Endodermal cell (in vitro differentiated cells): ENCODE measurements around the gene SYNE3. TPM values are rescaled to one million over a fixed set of nuclear protein-coding genes. Genes with fewer than 3 reads are reported as not detected.

Experiments
- DNase-seq: peaks from one replicate; pipeline ENCODE4 v3.0.0-alpha.2; 2017
- H3K27ac ChIP-seq: 2 replicates; pipeline ENCODE4 v1.5.1; 2013; ENCODE audit warnings: mild to moderate bottlenecking, low read depth, low read length, moderate library complexity
- H3K27me3 ChIP-seq: 2 replicates; pipeline ENCODE4 v1.6.1; 2013; ENCODE audit warnings: mild to moderate bottlenecking, low read length, moderate library complexity; ENCODE audit not compliant: insufficient read depth, control insufficient read depth, poor library complexity, severe bottlenecking
- H3K36me3 ChIP-seq: 2 replicates; pipeline ENCODE4 v1.7.0; 2013; ENCODE audit warnings: mild to moderate bottlenecking, low read length, moderate library complexity; ENCODE audit not compliant: control insufficient read depth, insufficient read depth
- H3K4me1 ChIP-seq: one replicate; pipeline ENCODE4 v1.7.0; 2013; ENCODE audit warnings: low read length; ENCODE audit not compliant: control insufficient read depth, insufficient read depth
- H3K4me3 ChIP-seq: 2 replicates; pipeline ENCODE4 v1.5.1; 2013; ENCODE audit warnings: mild to moderate bottlenecking, low read length, moderate library complexity
- H3K9ac ChIP-seq: 2 replicates; pipeline ENCODE4 v1.6.1; 2013; ENCODE audit warnings: mild to moderate bottlenecking, low read length, moderate library complexity; ENCODE audit not compliant: poor library complexity, severe bottlenecking; ENCODE audit errors: extremely low read depth
- H3K9me3 ChIP-seq: 2 replicates; pipeline ENCODE4 v1.6.1; 2013; ENCODE audit warnings: mild to moderate bottlenecking, low read length, moderate library complexity; ENCODE audit not compliant: control insufficient read depth
- H3K27ac Mint-ChIP-seq: 2 replicates; pipeline ENCODE4 v1.8.0; 2020; ENCODE audit warnings: mixed read lengths
- H3K27me3 Mint-ChIP-seq: 2 replicates; pipeline ENCODE4 v1.8.0; 2021; ENCODE audit warnings: mild to moderate bottlenecking, mixed read lengths; ENCODE audit not compliant: insufficient read depth
- H3K36me3 Mint-ChIP-seq: 2 replicates; pipeline ENCODE4 v1.8.0; 2020; ENCODE audit warnings: low read depth, mixed read lengths
- H3K4me1 Mint-ChIP-seq: 2 replicates; pipeline ENCODE4 v1.8.0; 2020; ENCODE audit warnings: mixed read lengths
- H3K4me3 Mint-ChIP-seq: 2 replicates; pipeline ENCODE4 v1.8.0; 2020; ENCODE audit warnings: mild to moderate bottlenecking, moderate library complexity, mixed read lengths
- H3K9me3 Mint-ChIP-seq: 2 replicates; pipeline ENCODE4 v1.8.0; 2020; ENCODE audit warnings: mild to moderate bottlenecking, mixed read lengths
- WGBS, 2 experiments: methylation state at CpG; one replicate each; pipeline versions ENCODE4 v1.1.5 to v1.1.7; 2013; ENCODE audit warnings: missing lambda C conversion rate in 2 of 2, mixed read lengths in 1 of 2; ENCODE audit not compliant: insufficient coverage in 1 of 2, insufficient read length in 1 of 2; 5-methylcytosine and 5-hydroxymethylcytosine counted together
- total RNA-seq, 2 donors: library from RNA; stranded (reverse); fragmentation: NEBNext Ultra II Directional in 1 of 2; extraction: Animal tissue kit (Norgen Biotek cat#: 25700) in 1 of 2; gene quantifications; 2 replicates in 1 of 2; 3 replicates in 1 of 2; pipeline ENCODE4 v1.2.1, GENCODE V29; 2021
- TF ChIP-seq, protein P1 (sequence below): fragments of 200-600 bp; sonication (generic); conservative IDR thresholded peaks from 2 replicates; pipeline ENCODE4 v1.5.0; 2021; ENCODE audit warnings: antibody characterized with exemption, mild to moderate bottlenecking

Gene SYNE3
- total RNA-seq, 2 donors from 2014 or later, result 1.0 to 5.2 TPM

- H3K4me1 Mint-ChIP-seq, result peaks cover 45% of the 10 kb centered on the region
- peak overlapping the region; percentile 75 for H3K27ac Mint-ChIP-seq
- Histone ChIP-seq H3K4me3 (peak overlapping the region; percentile 25), H3K36me3 (no peaks in the 10 kb centered on the region), H3K9ac (peak overlapping the region; percentile 12), H3K4me1 (peaks cover 42% of the 10 kb centered on the region), H3K27me3 (no peaks in the 10 kb centered on the region), H3K27ac (no peak overlapping the region), H3K9me3 (peaks cover 8% of the 10 kb centered on the region)
- no peaks in the 10 kb centered on the region for H3K27me3 Mint-ChIP-seq
- no peak for DNase-seq
- no peak overlapping the region for H3K4me3 Mint-ChIP-seq
- no peaks in the 10 kb centered on the region for H3K36me3 Mint-ChIP-seq
- TF ChIP-seq, protein P1, sequence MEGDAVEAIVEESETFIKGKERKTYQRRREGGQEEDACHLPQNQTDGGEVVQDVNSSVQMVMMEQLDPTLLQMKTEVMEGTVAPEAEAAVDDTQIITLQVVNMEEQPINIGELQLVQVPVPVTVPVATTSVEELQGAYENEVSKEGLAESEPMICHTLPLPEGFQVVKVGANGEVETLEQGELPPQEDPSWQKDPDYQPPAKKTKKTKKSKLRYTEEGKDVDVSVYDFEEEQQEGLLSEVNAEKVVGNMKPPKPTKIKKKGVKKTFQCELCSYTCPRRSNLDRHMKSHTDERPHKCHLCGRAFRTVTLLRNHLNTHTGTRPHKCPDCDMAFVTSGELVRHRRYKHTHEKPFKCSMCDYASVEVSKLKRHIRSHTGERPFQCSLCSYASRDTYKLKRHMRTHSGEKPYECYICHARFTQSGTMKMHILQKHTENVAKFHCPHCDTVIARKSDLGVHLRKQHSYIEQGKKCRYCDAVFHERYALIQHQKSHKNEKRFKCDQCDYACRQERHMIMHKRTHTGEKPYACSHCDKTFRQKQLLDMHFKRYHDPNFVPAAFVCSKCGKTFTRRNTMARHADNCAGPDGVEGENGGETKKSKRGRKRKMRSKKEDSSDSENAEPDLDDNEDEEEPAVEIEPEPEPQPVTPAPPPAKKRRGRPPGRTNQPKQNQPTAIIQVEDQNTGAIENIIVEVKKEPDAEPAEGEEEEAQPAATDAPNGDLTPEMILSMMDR, result no peak
- 88 to 91% methylated on average over 5 to 8 of the region's 8 CpGs for WGBS, 2 experiments
- peaks cover 5% of the 10 kb centered on the region for H3K9me3 Mint-ChIP-seq
These were observed 20.9 kb downstream of the SYNE3 start for GRCh38 chr14:95495538-95496025.

- TF ChIP-seq, protein P1, result no peak
- peaks cover 40% of the 10 kb centered on the region for H3K4me1 Mint-ChIP-seq
These were observed 21.4 kb downstream of the SYNE3 start for GRCh38 chr14:95495076-95495475.

DNA sequence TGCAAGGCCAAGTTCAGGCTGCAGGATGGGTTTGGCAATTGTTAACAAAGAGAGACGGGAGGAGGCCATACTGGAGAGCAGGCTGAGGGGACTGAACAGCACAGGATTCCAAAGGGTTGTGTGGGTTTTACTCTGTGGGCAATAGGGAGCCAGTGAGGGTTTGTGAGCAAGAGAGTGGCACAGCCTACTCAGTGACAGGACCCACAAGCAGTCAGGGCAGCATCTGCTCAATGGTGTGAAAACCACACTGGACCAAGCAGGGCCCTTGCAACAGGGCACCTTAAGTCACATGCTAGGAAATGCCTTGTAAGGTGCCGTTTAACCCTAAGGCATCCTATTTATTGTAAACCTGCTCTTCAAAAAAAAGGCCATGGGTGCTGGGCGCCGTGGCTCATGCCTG is 22.0 kb downstream of the SYNE3 start:
- H3K9ac ChIP-seq, result no peak overlapping the region
- WGBS, 2 experiments, result 86 to 96% methylated on average over 3 to 4 of the region's 4 CpGs
- Mint-ChIP-seq H3K9me3 (peaks cover 5% of the 10 kb centered on the region), H3K4me3 (no peak overlapping the region), H3K27me3 (no peaks in the 10 kb centered on the region), H3K4me1 (peaks cover 36% of the 10 kb centered on the region), H3K36me3 (no peaks in the 10 kb centered on the region), H3K27ac (no peak overlapping the region)
- TF ChIP-seq, protein P1, result no peak
- peaks cover 36% of the 10 kb centered on the region for H3K4me1 ChIP-seq
- DNase-seq, result no peak
- no peaks in the 10 kb centered on the region for H3K36me3 ChIP-seq
- H3K27me3 ChIP-seq, result no peaks in the 10 kb centered on the region
- H3K27ac ChIP-seq, result no peak overlapping the region
- H3K9me3 ChIP-seq, result peaks cover 8% of the 10 kb centered on the region
- H3K4me3 ChIP-seq, result no peak overlapping the region

More at GRCh38 chr14:95495076-95495475, 21.4 kb downstream of the SYNE3 start:
- H3K4me3 ChIP-seq, result no peak overlapping the region
- H3K36me3 ChIP-seq, result no peaks in the 10 kb centered on the region
- H3K9ac ChIP-seq, result no peak overlapping the region
- Mint-ChIP-seq H3K27ac (peak overlapping the region; percentile 75), H3K4me3 (no peak overlapping the region), H3K27me3 (no peaks in the 10 kb centered on the region), H3K36me3 (no peaks in the 10 kb centered on the region), H3K9me3 (peaks cover 5% of the 10 kb centered on the region)
- DNase-seq, result no peak
- peaks cover 8% of the 10 kb centered on the region for H3K9me3 ChIP-seq
- no peaks in the 10 kb centered on the region for H3K27me3 ChIP-seq
- WGBS, 2 experiments, result 91 to 100% methylated on average over 3 of the region's 3 CpGs
- H3K27ac ChIP-seq, result no peak overlapping the region
- H3K4me1 ChIP-seq, result peaks cover 38% of the 10 kb centered on the region
